Kidney capillary endothelial cell (primary cell): Measurements from ENCODE around the gene NLE1.
A peak's percentile ranks its signal among the peaks of the same experiment; 100 is the strongest.

ENCODE experiments used
- DNase-seq: peaks from one replicate; pipeline ENCODE4 v3.0.0-alpha.2; 2018; ENCODE audit warnings: low spot score

NLE1 gene

DNA sequence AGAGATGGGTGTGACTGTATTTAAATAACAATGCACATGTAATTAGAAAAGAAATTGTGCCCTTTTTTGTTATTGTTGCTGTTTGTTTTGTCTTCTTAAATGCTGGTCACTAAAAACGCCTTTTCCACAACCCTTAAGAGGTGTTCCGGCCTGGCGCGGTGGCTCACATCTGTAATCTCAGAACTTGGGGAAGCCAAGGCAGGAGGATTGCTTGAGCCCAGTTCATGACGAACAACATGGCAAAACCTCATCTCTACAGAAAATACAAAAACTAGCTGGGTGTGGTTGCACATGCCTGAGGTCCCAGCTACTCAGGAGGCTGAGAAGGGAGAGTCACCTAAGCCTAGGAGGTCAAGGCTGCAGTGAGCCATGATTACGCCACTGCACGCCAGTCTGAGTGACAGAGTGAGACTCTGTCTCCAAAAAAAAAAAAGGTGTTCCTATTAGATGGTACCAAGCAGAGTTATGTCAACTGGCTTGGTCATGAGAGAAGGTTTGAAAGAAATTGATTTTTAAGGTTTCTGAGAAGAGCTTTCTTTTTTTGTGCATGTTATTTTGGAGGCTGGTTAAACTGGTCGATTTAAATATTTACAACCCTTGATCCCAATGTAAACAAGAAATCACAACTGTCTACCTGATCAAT is 55.1 kb downstream of the NLE1 start:
- no peak for DNase-seq

DNA sequence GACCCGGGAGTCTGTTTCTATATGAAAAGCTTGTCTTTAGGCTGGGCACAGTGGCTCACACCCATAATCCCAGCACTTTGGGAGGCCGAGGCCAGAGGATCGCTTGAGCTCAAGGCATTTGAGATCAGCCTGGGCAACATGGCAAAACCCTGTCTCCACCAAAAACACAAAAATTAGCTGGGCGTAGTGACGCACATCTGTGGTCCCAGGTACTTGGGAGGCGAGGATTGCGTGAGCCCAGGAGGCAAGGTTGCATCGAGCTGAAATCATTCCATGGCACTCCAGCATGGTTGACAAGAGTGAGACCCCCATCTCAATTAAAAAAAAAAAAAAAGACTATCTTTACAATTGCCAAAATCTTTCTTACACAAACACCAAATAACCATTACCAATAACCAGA is 55.9 kb downstream of the NLE1 start:
- DNase-seq, result no peak

DNA sequence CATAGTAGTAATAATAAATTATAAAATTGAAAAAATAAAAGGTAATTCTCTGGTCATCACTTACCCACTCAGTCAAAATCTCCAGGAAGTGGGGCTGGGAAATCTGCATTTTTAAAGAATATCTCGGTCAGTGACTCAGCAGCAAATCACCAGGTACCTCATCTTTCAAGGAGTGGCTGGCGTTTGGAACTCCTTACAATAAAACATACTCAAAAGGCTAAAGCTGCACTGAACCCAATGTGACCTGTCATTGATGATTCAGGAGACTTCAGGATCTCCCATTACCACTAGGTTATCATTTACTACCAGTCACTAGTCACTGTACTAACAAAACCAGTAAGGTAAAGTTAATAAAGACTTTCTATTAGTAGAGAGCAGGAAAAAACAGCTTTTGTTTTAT is 57.1 kb downstream of the NLE1 start:
- DNase-seq, result peak; percentile 58

DNA sequence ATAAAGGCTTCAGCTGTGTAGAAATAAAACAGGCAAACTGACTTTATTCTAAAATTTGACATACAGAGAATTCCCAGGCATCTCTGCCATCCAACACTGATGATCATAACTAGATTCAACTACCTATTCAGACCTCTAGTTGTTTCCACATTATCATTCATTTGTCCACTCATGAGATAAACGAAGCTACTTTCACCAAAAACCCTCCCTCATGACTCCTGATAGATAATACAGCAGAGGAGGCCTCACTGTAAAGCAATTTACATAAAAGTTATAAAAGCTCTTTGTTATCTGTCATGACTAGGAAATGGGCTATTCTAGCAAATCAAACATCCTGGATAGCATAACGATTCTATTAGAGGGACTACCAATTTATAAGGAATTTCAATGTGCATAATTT is 59.0 kb downstream of the NLE1 start:
- DNase-seq, result no peak

DNA sequence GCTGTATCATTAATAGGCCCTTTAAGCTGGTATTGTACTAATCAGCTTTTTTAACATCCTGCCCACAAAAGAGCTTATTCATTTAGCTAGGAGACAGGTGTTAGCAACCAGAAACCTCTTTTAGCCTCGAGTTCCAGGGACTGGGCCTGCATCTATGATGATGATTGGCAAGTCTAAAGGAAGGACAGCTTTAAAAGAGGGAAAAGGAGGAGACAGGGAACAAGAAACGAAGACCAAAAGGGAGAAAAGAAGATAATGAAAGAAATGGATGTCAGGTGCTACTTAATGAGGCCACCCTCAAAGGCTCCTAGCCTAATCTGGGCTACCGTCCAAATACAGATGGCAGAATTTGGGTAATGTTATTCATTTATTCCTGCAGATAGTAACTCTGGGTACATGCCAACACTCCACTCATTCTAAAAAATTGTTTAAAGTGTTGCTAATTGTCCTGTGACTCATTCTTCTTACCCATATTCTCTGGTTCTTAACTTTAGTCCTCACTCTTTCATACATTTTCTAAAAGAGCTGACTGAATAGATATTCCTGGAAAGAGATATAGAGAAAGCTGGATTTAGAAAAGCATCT is 59.9 kb downstream of the NLE1 start:
- DNase-seq, result peak; percentile 42

DNA sequence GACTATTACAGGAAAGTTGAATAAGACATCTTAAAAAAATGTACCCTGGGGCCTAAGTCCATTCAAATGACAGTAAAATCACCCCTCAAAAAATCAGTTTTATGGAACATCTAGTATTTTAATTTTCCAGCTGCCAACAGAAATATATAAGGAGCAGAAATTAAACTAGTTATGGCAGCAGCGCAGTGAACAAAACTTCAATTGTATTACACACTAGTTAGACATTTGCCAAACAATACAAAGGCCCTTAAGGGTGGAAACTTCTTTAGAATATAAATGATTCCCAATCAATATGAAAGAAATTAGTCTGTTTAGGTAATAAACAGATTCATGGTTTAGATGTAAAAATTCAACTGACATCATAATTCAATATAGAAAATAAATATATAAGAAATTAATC is 60.5 kb downstream of the NLE1 start:
- DNase-seq, result no peak

DNA sequence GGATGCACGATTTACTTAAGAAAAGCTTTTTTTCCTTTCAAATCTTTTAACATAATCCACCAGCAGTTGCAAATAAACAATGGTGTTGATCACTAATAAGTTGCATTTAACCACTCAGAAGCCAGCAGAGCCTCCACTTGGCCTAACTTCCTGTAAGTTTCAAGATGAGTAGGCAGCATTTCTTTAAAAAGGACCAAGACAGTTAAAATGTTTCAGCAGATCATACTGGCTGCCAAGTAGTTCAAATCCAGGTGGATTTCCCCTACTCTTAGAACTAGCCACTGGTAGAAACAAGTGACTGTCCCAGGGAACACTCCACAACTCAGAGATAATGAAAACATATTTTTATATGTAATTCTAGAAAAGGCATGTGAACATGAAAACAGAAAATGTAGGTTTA is 61.6 kb downstream of the NLE1 start:
- no peak for DNase-seq

DNA sequence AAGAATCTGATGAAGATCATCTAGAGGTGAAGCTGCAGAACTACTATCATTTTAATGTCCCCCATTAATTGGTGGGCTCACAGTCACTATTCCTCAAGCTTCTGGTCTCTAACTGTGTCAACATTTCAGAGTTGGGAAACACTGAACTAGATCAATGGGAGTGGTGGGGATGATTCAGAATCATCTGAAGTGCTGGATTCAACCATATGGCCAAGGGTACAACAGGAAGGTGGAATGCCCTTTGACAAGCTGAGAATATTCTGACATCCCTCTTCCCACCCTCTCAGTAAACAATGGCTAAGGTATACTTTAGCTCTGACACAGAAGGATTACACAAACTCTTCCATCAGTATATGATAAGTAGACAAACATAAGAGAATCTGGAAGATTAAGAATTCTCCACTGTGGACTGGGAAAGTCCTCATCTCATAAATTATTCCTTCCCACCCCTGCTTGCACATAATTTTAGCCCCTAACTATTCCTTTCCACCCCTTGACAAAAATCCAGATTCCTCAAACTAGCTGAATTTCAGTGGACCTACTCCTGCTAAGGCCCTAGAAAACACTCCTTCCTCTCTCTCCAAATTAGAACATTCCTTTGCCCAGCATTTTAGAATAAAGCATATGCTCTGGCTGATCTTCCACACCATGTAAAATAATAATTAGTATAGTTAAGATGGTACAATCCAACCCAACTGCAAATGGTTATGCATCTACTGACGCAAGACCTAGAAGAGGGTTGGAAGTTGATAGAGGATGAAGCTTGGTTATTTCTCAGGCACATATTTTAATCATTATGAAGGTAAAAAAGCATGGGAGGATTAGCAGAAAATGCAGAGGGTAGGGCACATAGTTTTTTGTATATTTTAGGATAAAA is 62.3 kb downstream of the NLE1 start:
- no peak for DNase-seq
